SK-MEL-5 (cell line): Measurements from ENCODE around the gene NAALADL2. TPM values are rescaled to one million over a fixed set of nuclear protein-coding genes. Genes with fewer than 3 reads are reported as not detected.
A peak's percentile ranks its signal among the peaks of the same experiment; 100 is the strongest.

Experiments
- DNase-seq: peaks from one replicate; pipeline ENCODE4 v3.0.0-alpha.2; 2016; ENCODE audit warnings: low read depth, low spot score
- in situ Hi-C: cut with HindIII; loops from 2 replicates; pipeline ENCODE4 v1.10.0; 2016; ENCODE audit warnings: low sequenced_read_pairs, high pct_unique_total_duplicates, low pct_unique_long_range_greater_than_20kb
- polyA plus RNA-seq, 2 experiments: library from polyadenylated mRNA; depleted of rRNA; stranded (reverse); fragments of >200 nt; gene quantifications; 2 replicates each; pipeline ENCODE4 v1.2.3, GENCODE V29; 2015
- total RNA-seq: library from RNA; depleted of rRNA; stranded (reverse); fragments of >200 nt; shearing (Covaris generic); gene quantifications from 2 replicates; pipeline ENCODE4 v1.2.3, GENCODE V29; 2014; rRNA removed

NAALADL2 gene
- total RNA-seq = 1.7 and 2.9 TPM in 2 replicates
- 1.8 and 2.0 TPM in 2 replicates for polyA plus RNA-seq (2015; cell fraction: cytosol; rRNA removed)
- polyA plus RNA-seq (2015; cell fraction: nucleus; rRNA removed) = 0.33 and 1.4 TPM in 2 replicates

DNA sequence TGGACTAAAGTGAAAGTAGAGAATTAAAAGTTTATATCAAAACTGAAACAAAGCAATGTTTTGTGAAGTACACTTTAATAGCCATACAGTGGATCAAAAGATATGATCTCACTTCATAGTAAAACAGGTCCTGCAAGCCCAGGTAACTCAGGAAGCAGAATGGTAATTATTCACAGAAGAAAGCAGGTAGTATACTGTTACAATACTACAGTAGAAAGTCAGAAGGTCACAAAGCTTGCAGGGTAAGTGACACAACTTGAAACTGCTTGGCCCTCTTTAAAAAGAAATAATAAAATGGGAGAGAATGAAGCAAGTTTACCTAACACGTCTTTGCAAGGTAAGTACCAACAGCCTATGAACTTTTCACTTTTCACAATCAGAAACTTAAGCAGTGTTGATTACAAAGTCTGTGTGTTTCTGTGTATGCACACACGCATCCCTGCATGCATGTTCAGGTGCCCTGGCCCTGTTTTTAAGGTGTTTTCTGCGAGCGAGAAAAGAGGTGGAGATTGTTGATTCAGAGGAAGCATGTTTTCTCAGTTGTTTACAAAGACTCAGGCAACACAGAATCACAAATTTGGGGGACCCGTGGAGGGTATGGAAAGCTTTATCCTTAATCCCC lies at the start of gene NAALADL2:
NAALADL2 (plus strand) TSS at position 221 of the 622 bp plus-strand sequence.
- no peak for DNase-seq
- in situ Hi-C loops = no loop called here

DNA sequence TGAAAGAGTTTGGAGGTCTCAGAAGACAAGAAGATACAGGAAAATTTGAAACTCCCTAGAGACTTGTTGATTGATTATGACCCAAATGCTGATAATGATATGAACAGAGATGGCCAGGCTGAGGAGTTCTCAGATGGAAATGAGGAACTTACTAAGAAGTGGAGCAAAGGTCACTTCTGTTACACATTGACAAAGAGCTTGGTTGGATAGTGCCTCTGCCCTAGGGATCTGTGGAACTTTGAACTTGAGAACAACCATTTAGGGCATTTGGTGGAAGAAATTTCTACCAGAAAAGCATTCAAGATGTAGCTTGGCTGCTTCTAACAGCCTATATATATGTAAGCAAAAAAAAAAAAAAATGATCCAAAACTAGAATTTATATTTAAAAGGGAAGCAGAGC lies 48.9 kb upstream of the NAALADL2 start:
- no peak for DNase-seq
- in situ Hi-C loops = no loop called here

DNA sequence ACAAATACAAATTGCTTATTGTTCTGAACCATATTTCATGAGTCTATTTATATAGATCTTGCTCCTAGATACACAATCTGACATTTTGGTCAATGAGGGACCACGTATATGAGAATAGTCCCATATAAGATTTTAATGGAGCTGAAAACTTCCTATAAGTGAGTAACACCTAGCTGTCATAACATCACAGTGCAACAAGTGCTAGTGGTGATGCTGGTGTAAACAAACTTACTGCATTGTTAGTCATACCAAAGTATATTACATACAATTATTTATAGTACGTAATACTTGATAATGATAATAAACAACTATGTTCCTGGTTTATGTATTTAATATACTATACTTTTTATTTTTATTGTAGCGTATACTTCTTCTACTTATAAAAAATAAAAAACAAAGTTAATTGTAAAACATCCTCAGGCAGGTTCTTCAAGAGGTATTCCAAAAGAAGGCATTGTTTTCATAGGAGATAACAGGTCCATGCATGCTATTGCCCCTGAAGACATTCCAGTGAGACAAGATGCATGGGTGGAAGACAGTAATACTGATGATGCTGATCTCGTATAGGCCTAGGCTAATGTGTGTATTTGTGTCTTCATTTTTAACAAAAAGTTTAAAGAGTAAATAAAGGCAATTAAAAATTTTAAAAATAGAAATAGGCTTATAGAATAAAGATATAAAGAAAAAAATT lies 46.8 kb upstream of the NAALADL2 start:
- DNase-seq = no peak
- in situ Hi-C loops = no loop called here

- no peak for DNase-seq
- in situ Hi-C loops = no loop called here
Observed at GRCh38 chr3:174815750-174816149, 43.4 kb upstream of the NAALADL2 start.

DNA sequence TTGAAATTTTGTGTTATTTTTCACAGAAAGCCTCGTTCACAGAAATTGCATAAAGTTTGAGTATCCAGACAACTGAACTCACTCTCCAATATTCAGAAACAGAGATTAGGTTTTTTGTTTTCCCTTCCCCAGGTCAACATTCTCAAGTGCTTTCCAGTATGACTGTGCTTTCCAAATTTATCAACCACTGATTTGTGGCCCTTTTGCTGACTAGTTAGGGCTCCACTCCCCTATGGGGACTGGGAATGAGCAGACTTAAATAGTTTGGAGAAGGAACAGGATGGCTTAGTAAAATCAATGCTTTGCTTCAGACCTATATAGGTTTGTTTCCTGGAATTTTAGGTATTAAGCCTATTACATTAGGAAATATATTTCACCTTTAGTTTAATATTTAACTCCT lies 38.2 kb upstream of the NAALADL2 start:
- in situ Hi-C loops = no loop called here
- peak; percentile 3 for DNase-seq

- peak; percentile 97 for DNase-seq
- in situ Hi-C loops = no loop called here
Observed at GRCh38 chr3:174821477-174821876, 37.7 kb upstream of the NAALADL2 start.

GRCh38 chr3:174822320-174822719 lies 36.8 kb upstream of the NAALADL2 start:
- in situ Hi-C loops = no loop called here

DNA sequence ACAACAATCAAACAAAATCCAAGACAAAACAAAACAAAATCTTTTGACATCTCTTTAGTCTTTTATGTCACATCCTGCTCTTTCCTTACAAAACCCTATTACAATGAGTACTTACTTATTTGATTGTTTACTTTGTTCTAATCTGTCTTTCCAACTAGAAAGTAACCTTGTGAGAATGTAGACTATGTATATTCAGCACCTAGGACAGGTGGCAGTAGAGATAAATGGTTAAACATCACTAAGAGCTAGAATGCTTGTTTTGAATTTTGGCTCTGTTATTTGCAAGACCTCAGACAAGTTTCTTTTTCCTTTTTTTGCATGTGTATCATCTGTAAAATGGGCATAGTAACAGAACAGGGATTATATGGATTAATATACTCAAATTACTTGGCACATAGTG lies 33.1 kb upstream of the NAALADL2 start:
- in situ Hi-C loops = no loop called here
- no peak for DNase-seq

More at GRCh38 chr3:174822320-174822719, 36.8 kb upstream of the NAALADL2 start:
- no peak for DNase-seq

GRCh38 chr3:174844746-174845145 lies 14.4 kb upstream of the NAALADL2 start:
- in situ Hi-C loops = no loop called here
- no peak for DNase-seq

- in situ Hi-C loops = no loop called here
- no peak for DNase-seq
Observed at GRCh38 chr3:174846055-174846454, 13.1 kb upstream of the NAALADL2 start.

- no peak for DNase-seq
Observed at GRCh38 chr3:174854987-174855386, 4.1 kb upstream of the NAALADL2 start.

GRCh38 chr3:174857301-174857700 lies 1.8 kb upstream of the NAALADL2 start:
- in situ Hi-C loops = no loop called here
- peak; percentile 91 for DNase-seq

More at GRCh38 chr3:174854987-174855386, 4.1 kb upstream of the NAALADL2 start:
- in situ Hi-C loops = no loop called here

GRCh38 chr3:174858353-174858752 lies 781 bp upstream of the NAALADL2 start:
- in situ Hi-C loops = no loop called here
- DNase-seq = no peak

GRCh38 chr3:174859756-174860155 lies 622 bp downstream of the NAALADL2 start:
- in situ Hi-C loops = no loop called here
- DNase-seq = no peak

- in situ Hi-C loops = no loop called here
- DNase-seq = peak; percentile 29
Observed at GRCh38 chr3:174862101-174862500, 3.0 kb downstream of the NAALADL2 start.

GRCh38 chr3:174862666-174863065 lies 3.5 kb downstream of the NAALADL2 start:
- in situ Hi-C loops = no loop called here
- DNase-seq = no peak

DNA sequence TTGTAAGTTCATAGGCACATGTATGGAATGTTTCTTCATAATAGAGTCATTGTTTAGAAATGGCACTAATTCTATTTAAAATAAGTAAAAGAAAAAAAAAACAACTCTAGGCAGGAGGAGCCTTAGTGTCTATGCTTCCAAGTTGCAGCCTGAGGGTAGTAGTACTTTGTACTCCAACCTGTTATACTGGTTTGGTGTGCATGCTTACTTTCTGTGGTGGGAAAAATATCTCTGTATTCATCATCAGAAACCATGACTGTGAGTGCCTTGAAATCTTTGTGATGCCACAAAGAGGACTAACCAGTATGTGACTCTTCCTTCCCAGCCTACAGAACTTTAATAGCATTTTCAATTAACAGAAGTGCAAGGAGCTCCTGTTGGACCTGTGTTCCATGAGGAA lies 4.4 kb downstream of the NAALADL2 start:
- in situ Hi-C loops = no loop called here
- no peak for DNase-seq

DNA sequence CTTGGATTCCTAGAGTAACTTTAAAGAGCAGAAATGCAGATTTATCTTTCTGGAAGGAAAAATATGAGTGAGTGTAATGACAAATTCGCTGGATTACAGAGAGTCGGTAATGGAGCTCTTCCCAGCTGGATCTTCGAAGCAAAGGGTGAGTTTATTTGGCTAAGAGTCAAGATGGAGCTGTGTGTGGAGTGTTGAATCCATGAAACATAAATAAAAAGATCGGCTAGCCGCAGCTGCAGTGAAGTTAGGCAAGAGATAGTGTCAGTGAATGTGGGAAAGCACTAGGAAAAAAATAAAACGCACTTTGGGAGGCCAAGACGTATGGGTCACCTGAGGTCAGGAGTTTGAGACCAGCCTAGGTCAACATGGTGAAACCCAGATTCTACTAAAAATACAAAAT lies 10.3 kb downstream of the NAALADL2 start:
- no peak for DNase-seq
- in situ Hi-C loops = no loop called here
